Measurements from ENCODE around the gene UNC45B.
"Not testable (repeated sequence)": the region's sequence is repeated elsewhere in the genome, so short reads cannot be mapped to it uniquely, and the experiment has no call there.

Gene UNC45B

GRCh38 chr17:35185849-35186248 lies 38.2 kb downstream of the UNC45B start:
- Mint-ChIP-seq H3K4me1 (peaks cover 47% of the 10 kb centered on the region), H3K36me3 (ENCODE audit: insufficient read depth) (peaks cover 2% of the 10 kb centered on the region), H3K27ac (ENCODE audit: low read depth) (no peak overlapping the region), H3K4me3 (no peak overlapping the region), H3K9me3 (no peaks in the 10 kb centered on the region), H3K27me3 (no peaks in the 10 kb centered on the region)
- no peak for DNase-seq (ENCODE audit: low spot score in 2 of 2)
- no peak for ATAC-seq (replicated peaks; ENCODE audit: extremely low read depth, poor library complexity, severe bottlenecking)

GRCh38 chr17:35187481-35187880 lies 39.9 kb downstream of the UNC45B start:
- Mint-ChIP-seq H3K4me3 (no peak overlapping the region), H3K27me3 (no peaks in the 10 kb centered on the region), H3K36me3 (ENCODE audit: insufficient read depth) (no peaks in the 10 kb centered on the region), H3K9me3 (no peaks in the 10 kb centered on the region), H3K27ac (ENCODE audit: low read depth) (no peak overlapping the region), H3K4me1 (peaks cover 46% of the 10 kb centered on the region)
- DNase-seq (ENCODE audit: low spot score in 2 of 2) (no peak), ATAC-seq (replicated peaks; ENCODE audit: extremely low read depth, poor library complexity, severe bottlenecking) (no peak)

DNA sequence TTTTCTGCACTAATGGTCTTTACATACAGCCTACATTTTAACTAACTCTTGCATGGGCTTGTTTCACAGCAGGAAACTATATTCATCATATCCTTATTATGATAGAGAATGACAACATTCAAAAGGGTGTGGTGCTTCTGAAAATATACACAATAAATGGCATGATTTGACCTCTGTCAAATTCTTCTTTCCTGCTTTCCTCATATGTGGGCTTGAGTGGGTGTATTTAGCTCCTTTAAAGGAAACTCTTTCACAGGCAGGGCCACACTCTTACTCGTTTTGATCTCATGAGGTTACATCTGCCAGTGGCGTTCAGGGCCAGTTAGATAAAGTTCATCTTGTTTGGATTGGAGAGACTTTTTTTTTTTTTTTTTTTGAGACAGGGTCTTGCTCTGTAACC lies 40.5 kb downstream of the UNC45B start:
- DNase-seq (ENCODE audit: low spot score in 2 of 2) (no peak), ATAC-seq (replicated peaks; ENCODE audit: extremely low read depth, poor library complexity, severe bottlenecking) (no peak)
- Mint-ChIP-seq H3K27me3 (no peaks in the 10 kb centered on the region), H3K36me3 (ENCODE audit: insufficient read depth) (no peaks in the 10 kb centered on the region), H3K9me3 (no peaks in the 10 kb centered on the region), H3K27ac (ENCODE audit: low read depth) (no peak overlapping the region), H3K4me1 (peaks cover 45% of the 10 kb centered on the region), H3K4me3 (peak overlapping the region; percentile 11)

DNA sequence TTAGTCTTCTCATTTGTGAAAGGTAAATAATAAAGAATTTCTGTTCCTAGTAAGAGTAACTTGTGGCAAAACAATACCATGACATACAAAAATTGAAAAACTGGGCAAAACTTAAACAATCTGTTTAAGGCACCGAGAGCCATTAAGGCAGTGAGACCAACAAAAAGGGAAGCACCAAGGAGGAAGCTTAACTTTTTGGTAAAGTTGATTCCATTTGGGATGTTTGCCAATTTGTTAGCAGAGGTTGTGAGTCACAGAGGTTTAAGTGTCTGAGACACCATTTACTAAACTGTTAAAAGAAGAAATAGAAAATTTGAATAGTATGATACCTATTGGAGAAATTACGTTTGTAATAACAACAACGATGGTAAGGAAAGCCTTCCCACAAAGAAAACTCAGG lies 41.7 kb downstream of the UNC45B start:
- Mint-ChIP-seq H3K4me1 (peaks cover 38% of the 10 kb centered on the region), H3K27me3 (no peaks in the 10 kb centered on the region), H3K27ac (ENCODE audit: low read depth) (no peak overlapping the region), H3K36me3 (ENCODE audit: insufficient read depth) (no peaks in the 10 kb centered on the region), H3K4me3 (no peak overlapping the region), H3K9me3 (no peaks in the 10 kb centered on the region)
- DNase-seq (ENCODE audit: low spot score in 2 of 2), result no peak
- no peak for ATAC-seq (replicated peaks; ENCODE audit: extremely low read depth, poor library complexity, severe bottlenecking)

DNA sequence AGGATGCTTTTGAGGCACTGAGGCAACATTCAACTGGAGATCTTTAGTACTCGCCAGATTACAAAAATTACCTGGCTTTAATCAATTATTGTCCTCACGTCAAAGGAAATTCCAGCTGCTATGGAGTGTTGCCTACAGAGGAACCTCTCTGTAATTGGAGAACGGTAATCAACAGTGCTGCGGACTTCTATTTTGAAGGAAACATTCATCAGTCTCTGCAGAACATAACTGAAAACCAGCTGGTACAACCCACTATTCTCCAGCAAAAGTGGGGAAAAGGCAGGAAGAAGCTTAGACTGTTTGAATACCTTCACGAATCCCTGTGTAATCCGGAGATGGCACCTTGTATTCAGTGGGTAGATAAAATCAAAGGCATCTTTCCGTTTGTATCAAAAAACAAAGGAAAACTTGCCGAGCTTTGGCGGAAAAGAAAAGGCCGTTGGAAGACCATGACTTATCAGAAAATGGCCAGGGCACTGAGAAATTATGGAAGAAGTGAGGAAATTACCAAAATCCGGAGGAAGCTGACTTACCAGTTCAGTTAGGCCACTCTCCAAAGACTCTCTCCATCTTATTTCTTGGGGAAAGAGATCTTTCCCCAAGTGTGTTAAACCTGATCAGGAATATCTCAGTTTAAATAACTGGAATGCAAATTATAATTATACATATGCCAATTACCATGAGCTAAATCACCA lies 43.5 kb downstream of the UNC45B start:
- Mint-ChIP-seq H3K4me1 (peaks cover 30% of the 10 kb centered on the region), H3K27ac (ENCODE audit: low read depth) (no peak overlapping the region), H3K36me3 (ENCODE audit: insufficient read depth) (no peaks in the 10 kb centered on the region), H3K27me3 (no peaks in the 10 kb centered on the region), H3K9me3 (no peaks in the 10 kb centered on the region), H3K4me3 (no peak overlapping the region)
- DNase-seq (ENCODE audit: low spot score in 2 of 2) (no peak), ATAC-seq (replicated peaks; ENCODE audit: extremely low read depth, poor library complexity, severe bottlenecking) (no peak)

GRCh38 chr17:35192708-35193107 lies 45.1 kb downstream of the UNC45B start:
- H3K27me3 Mint-ChIP-seq, result no peaks in the 10 kb centered on the region
- DNase-seq (ENCODE audit: low spot score in 2 of 2) (no peak), ATAC-seq (replicated peaks; ENCODE audit: extremely low read depth, poor library complexity, severe bottlenecking) (no peak)
- H3K27ac Mint-ChIP-seq (ENCODE audit: low read depth), result peak overlapping the region; percentile 33
- H3K4me1 Mint-ChIP-seq, result peaks cover 25% of the 10 kb centered on the region
- H3K4me3 Mint-ChIP-seq, result no peak overlapping the region
- no peaks in the 10 kb centered on the region for H3K9me3 Mint-ChIP-seq
- H3K36me3 Mint-ChIP-seq (ENCODE audit: insufficient read depth), result no peaks in the 10 kb centered on the region

- DNase-seq (ENCODE audit: low spot score in 2 of 2); H3K27me3 Mint-ChIP-seq; H3K36me3 Mint-ChIP-seq (ENCODE audit: insufficient read depth); H3K9me3 Mint-ChIP-seq; ATAC-seq (replicated peaks; ENCODE audit: extremely low read depth, poor library complexity, severe bottlenecking); H3K4me3 Mint-ChIP-seq; H3K27ac Mint-ChIP-seq (ENCODE audit: low read depth): not testable (repeated sequence)
- peaks cover 14% of the 10 kb centered on the region for H3K4me1 Mint-ChIP-seq
Measured at GRCh38 chr17:35194001-35194400, 46.4 kb downstream of the UNC45B start, which contains the start of gene SLC35G3. Gene SLC35G3 (minus strand): TSS chr17:35194393. CDS start chr17:35194307, 86 bp downstream.

- DNase-seq (ENCODE audit: low spot score in 2 of 2); H3K27ac Mint-ChIP-seq (ENCODE audit: low read depth); H3K27me3 Mint-ChIP-seq; H3K36me3 Mint-ChIP-seq (ENCODE audit: insufficient read depth); H3K9me3 Mint-ChIP-seq; H3K4me3 Mint-ChIP-seq; ATAC-seq (replicated peaks; ENCODE audit: extremely low read depth, poor library complexity, severe bottlenecking): not testable (repeated sequence)
- peaks cover 14% of the 10 kb centered on the region for H3K4me1 Mint-ChIP-seq
Measured at GRCh38 chr17:35195062-35195461, 47.4 kb downstream of the UNC45B start.

GRCh38 chr17:35202582-35202981 lies 55.0 kb downstream of the UNC45B start:
- peaks cover 11% of the 10 kb centered on the region for H3K4me1 Mint-ChIP-seq
- ATAC-seq (replicated peaks; ENCODE audit: extremely low read depth, poor library complexity, severe bottlenecking); H3K27ac Mint-ChIP-seq (ENCODE audit: low read depth); H3K27me3 Mint-ChIP-seq; H3K9me3 Mint-ChIP-seq; H3K36me3 Mint-ChIP-seq (ENCODE audit: insufficient read depth); DNase-seq (ENCODE audit: low spot score in 2 of 2); H3K4me3 Mint-ChIP-seq: not testable (repeated sequence)

GRCh38 chr17:35210741-35211140 lies 63.1 kb downstream of the UNC45B start:
- no peak for ATAC-seq (replicated peaks; ENCODE audit: extremely low read depth, poor library complexity, severe bottlenecking)
- DNase-seq (ENCODE audit: low spot score in 2 of 2), result no peak
- no peak overlapping the region for H3K4me3 Mint-ChIP-seq
- H3K27me3 Mint-ChIP-seq, result no peaks in the 10 kb centered on the region
- H3K27ac Mint-ChIP-seq (ENCODE audit: low read depth), result no peak overlapping the region
- peaks cover 63% of the 10 kb centered on the region for H3K4me1 Mint-ChIP-seq
- H3K36me3 Mint-ChIP-seq (ENCODE audit: insufficient read depth), result peaks cover 5% of the 10 kb centered on the region
- peaks cover 6% of the 10 kb centered on the region for H3K9me3 Mint-ChIP-seq

DNA sequence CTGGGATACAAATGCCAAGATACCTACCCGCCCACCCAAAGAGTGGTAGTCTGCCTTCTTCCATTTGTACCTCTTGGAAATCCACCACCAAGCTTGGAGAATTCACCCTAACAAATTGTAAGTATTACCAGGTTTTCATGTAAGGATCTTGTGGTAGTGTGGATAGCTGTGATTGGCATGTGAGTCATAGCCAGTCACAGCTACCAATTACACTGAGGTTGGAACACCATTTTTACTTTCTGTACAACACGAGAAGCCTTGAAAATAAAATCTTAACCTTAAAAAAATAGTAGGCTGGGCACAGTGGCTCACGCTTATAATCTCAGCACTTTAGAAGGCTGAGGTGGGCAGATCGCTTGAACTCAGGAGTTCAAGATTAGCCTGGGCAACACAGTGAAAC lies 65.1 kb downstream of the UNC45B start:
- Mint-ChIP-seq H3K27me3 (no peaks in the 10 kb centered on the region), H3K9me3 (peaks cover 11% of the 10 kb centered on the region), H3K36me3 (ENCODE audit: insufficient read depth) (peaks cover 7% of the 10 kb centered on the region), H3K4me3 (peak overlapping the region; percentile 54), H3K27ac (ENCODE audit: low read depth) (peak overlapping the region; percentile 90), H3K4me1 (peaks cover 73% of the 10 kb centered on the region)
- no peak for DNase-seq (ENCODE audit: low spot score in 2 of 2)
- no peak for ATAC-seq (replicated peaks; ENCODE audit: extremely low read depth, poor library complexity, severe bottlenecking)

GRCh38 chr17:35213412-35213940 lies 65.9 kb downstream of the UNC45B start:
- Mint-ChIP-seq H3K36me3 (ENCODE audit: insufficient read depth) (peaks cover 10% of the 10 kb centered on the region), H3K4me1 (peaks cover 77% of the 10 kb centered on the region), H3K9me3 (peaks cover 11% of the 10 kb centered on the region), H3K27me3 (no peaks in the 10 kb centered on the region), H3K4me3 (peak overlapping the region; percentile 54), H3K27ac (ENCODE audit: low read depth) (peak overlapping the region; percentile 90)
- DNase-seq (ENCODE audit: low spot score in 2 of 2) (no peak), ATAC-seq (replicated peaks; ENCODE audit: extremely low read depth, poor library complexity, severe bottlenecking) (no peak)

GRCh38 chr17:35214192-35214591 lies 66.6 kb downstream of the UNC45B start:
- peak overlapping the region; percentile 90 for H3K27ac Mint-ChIP-seq (ENCODE audit: low read depth)
- ATAC-seq (replicated peaks; ENCODE audit: extremely low read depth, poor library complexity, severe bottlenecking) (peak; percentile 87), DNase-seq (ENCODE audit: low spot score in 2 of 2) (peak in 1 of 2 donors; percentile 55)
- peaks cover 11% of the 10 kb centered on the region for H3K36me3 Mint-ChIP-seq (ENCODE audit: insufficient read depth)
- peak overlapping the region; percentile 54 for H3K4me3 Mint-ChIP-seq
- H3K27me3 Mint-ChIP-seq, result no peaks in the 10 kb centered on the region
- H3K9me3 Mint-ChIP-seq, result peaks cover 11% of the 10 kb centered on the region
- peaks cover 81% of the 10 kb centered on the region for H3K4me1 Mint-ChIP-seq
